Right ventricle myocardium inferior (tissue), 1 donor: Measurements from ENCODE around the gene C20orf144. TPM values are rescaled to one million over a fixed set of nuclear protein-coding genes. Genes with fewer than 3 reads are reported as not detected.
A peak's percentile ranks its signal among the peaks of the same experiment; 100 is the strongest.
"Not testable (repeated sequence)": the region's sequence is repeated elsewhere in the genome, so short reads cannot be mapped to it uniquely, and the experiment has no call there.

Source experiments
- ATAC-seq: fragments of 200-7000 bp; cut with Tn5 transposase; one replicate; pipeline ENCODE4 v1.9.1; 2020; ENCODE audit warnings: mild to moderate bottlenecking, moderate library complexity
- DNase-seq: peaks from one replicate; pipeline ENCODE4 v3.0.0; 2021; ENCODE audit errors: missing footprints
- intact Hi-C: fragments of 100-400 bp; cut with DNase I; formaldehyde crosslinking; loops from one replicate; pipeline ENCODE4 v1.11.0; 2022
- total RNA-seq: library from RNA; stranded (reverse); fragmentation: NEBNext Ultra II Directional; extraction: Animal tissue kit (Norgen Biotek cat#: 25700); gene quantifications from one replicate; pipeline ENCODE4 v1.2.1, GENCODE V29; 2021
- donor health status: DM: no; HTN: yes; CAD: no; lungs with severe emphysema.

Gene C20orf144
- total RNA-seq, 1 donor from 2014 or later, result not detected

DNA sequence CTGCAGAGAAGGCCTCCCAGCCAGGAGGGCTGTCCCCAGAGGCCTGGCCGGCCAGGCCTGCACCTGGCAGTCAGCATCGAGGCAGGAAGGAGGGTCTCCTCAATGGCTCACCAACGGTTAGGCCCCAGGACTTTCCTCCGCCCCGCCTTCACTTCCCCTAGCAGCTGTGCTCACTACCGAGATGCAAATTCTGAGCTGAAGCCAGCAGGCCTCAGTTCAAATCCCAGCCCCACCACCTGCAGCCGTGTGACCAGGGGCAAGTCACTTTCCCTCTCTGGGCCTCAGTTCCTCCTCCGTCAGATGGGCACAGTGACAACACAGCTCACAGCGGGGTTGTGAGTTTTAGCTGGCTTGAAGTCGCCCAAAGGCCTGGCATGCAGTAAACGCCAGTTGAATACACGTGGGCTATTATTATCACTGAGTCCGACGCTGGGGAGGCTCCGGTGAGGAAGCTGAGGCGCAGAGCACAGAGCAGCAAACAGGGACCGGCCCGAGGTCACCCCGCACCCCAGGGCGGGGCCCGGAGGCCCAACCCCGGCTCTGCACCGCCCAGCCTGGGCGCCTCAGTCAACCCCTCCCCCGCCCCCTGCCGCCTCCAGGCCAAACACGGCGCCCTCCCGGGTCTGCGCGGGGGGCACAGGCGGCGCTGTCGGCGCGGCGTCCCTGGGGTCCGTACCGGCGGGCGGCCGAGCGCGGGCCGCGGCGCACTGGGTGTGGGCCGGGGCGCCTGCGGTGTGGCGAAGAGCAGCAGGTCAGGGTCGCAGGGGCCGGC lies 23.4 kb downstream of the C20orf144 start:
- peak; percentile 63 for DNase-seq
- intact Hi-C loops, result no loop called here
- no peak for ATAC-seq

DNA sequence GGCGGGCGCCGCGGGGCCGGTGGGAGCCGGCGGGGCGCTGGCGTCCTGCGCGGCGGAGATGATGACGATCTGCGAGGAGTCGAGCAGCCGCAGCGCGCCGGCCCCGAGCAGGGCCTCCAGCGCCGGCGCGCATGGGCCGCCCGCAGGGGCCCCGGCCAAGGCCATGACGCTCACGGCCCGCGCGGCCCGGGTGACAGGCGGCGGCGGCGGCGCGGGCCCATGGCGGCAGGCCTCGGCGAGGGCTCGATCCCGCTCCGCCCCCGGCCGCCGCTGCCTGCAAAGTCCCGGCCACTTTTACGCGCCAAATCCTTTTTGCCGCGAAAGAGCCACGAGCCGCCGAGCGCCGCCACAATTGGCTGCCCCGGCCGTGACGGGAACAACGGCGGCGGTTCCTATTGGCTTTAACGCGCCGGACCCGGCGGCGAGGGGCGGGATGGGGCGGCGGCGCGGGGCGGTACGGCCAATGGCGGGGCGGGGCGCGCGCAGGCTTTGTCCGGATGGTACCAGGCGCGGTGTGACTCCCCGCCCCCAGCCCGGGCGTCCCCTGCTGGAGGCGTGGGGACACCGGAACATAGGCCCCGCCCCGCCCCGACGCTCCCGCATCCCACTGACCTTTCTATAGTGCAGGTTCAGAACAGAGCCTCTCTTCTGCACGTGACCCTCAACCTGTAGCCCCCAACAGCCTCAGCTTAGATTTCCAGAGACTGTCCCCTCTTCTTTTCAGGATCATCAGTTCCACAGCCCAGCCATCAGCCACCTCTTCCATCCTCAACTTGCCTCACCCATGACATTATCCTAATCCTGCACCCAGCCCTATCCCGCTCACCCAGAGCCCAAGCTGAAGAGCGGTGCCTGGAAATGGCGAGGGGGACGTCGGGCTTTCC lies 24.2 kb downstream of the C20orf144 start, which contains the start of gene E2F1:
E2F1 (minus strand) TSS at position 286 of the 884 bp plus-strand sequence; CDS start at position 165, 121 bp downstream.
- ATAC-seq, result peak; percentile 99
- intact Hi-C loops, result no loop called here
- DNase-seq, result peak; percentile 99

DNA sequence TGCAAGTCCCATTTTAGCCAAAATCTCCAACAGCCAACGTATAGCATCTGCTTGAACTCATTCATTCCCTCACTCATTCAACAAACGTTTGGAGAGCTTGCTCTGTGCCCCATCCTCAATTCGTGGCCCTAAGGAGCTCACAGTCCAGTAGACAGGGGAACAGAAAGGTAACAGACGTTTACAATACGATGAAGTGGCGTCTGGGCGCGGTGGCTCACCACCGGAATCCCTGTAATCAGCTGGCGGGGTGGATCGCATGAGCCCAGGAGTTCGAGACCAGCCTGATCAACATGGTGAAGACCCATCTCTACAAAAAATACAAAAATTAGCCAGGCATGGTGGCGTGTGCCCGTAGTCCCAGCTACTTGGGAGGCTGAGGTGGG lies 24.8 kb downstream of the C20orf144 start:
- intact Hi-C loops, result no loop called here
- ATAC-seq (no peak), DNase-seq (no peak)

DNA sequence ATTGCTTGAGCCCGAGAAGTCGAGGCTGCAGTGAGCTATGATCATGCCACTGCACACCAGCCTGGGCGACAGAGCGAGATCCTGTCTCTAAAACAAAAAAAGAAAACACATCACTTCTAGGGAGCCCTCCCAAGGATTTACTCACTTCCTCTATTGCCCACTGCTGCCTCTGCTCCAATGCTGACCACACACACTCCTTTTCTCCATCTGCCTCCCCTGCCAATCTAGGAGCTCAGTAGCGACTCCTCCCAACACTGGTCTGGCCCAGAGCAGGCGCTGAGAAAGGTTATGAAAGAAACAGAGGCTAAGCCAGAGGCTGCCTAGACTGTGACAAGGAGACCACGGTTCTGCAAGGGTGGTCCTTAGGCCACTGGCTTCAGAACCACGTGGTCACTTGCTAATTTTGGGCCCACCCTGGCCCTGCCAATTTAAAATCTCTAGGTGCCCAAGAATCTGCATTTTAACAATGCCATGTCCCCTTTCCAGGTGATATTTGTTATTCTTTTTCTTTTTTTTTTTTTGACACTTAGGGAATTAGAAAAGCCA lies 25.3 kb downstream of the C20orf144 start:
- intact Hi-C loops, result no loop called here
- peak; percentile 55 for DNase-seq
- no peak for ATAC-seq

DNA sequence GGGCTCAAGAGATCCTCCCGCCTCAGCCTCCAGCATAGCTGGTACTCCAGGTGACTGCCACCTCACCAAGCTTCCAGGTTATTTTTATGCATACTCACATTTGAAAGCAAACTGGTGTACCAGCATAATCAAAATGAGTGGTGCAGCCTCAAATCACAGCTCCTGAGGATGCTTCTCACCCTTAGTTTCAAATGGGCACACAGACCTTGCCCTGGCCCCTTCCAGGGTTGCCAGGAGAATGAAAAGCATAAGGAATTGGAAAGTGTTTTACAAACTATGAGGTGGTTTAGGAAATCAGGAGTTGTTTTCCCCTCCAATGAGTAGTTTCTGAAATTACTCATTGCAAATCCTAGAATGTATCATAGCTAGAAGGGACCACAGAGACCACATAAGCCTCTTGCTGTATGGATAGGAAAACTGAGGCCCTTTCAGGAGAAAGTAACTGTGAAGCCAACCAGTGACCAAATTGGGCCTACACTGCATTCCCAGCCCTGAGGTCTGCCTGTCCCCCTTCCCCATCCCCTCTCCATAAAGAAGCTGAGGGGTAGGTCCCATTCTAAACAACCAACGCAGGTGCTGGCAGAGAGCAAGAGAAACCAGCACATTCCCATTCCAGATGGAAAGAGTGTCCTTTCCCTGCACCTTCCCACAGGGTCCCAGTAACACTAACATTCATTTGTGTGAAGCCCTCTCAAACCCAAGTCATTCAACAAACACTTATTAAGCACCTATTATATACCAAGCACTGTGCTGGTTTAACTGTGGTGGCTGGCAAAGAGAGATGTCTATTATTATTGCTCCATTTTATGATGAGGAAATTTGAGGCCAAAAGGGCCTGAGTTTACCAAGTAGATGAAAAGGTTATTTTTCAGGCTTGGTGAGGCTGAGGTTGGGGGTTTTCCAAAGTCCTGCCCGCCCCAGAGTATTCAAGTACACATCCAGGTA lies 26.1 kb downstream of the C20orf144 start:
- DNase-seq (peak; percentile 0), ATAC-seq (no peak)
- intact Hi-C loops, result no loop called here

DNA sequence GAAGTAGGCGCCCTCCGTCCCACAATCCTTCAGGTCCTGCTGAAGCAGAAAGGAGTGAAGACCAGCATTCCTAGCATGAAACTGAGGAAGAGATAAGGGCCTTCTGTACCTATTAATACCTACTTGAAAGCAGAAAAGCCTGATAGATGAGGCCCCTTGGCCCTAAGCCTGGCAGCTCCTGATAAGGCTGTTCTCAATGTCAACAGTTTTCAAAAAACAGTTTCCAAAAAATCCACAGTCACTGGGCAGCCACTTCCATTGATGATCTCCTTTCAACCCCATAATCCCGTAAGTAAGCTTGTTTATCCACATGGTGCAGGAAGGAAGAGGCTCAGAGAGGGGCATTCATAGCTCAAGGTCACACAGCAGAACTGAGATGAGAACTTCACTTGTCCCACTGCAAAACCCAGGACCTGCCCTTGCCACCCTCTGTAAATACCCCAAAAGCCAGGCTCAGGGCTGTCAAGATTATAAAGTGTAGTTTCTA lies 26.9 kb downstream of the C20orf144 start:
- intact Hi-C loops, result no loop called here
- ATAC-seq, result no peak
- DNase-seq, result peak; percentile 32

DNA sequence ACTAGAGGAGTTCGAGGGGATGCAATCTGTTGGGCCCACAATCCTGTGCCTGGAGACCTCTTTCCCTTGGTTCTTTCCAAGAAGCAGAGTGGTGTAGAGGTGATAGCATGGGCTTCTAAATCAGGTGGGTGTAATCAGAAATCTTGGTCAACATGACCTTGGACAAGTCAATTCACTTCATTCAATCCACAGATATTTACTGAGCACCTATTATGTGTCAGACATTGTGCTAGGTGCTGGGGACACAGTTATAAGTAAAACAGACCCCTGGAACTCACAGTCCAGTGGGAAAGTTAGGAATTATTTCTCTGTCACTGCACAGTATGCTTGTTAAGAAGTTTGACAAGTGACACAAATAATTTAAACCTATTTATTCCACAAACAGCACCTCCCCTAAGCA lies 27.4 kb downstream of the C20orf144 start:
- ATAC-seq, result no peak
- intact Hi-C loops, result no loop called here
- DNase-seq, result no peak

DNA sequence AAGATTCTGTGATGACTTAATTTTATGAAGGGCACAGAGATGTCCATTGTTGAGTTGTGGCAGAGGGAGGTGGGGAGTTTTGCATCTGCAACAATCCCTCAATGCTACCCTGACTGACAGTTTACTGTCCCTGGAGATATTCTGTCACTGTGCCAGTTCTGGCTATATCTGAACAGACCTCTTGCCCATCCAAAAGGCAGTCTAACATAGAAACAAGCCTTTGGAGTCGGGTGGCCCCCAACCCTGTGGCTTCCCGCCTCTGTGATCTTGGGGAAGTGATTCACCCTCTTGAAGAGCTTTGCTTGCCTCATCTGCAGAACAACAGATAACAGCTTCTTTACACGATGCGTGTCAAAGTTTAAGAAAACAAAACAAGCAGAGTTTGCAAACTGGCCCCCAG lies 27.8 kb downstream of the C20orf144 start:
- DNase-seq, result peak; percentile 42
- no peak for ATAC-seq
- intact Hi-C loops, result no loop called here

DNA sequence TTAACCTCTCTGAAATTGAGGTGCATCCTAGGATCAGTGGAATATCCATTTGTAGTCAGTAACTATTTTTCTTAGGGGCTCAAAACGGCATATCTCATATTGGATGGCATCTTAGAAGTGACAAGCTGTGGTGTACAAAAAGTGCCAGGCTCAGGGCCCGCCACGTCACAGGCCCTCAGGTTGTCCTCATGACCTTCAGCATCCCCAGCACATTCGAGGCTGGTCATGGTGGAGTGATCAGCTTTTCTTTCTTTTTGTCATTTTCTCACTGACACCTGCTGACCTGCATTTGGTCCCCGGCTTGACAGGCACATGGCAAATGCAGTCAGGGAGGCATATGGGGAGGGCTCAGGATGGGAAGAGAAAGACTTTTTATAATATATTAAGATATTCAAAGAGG lies 31.2 kb downstream of the C20orf144 start:
- no peak for DNase-seq
- ATAC-seq, result no peak
- intact Hi-C loops, result no loop called here

DNA sequence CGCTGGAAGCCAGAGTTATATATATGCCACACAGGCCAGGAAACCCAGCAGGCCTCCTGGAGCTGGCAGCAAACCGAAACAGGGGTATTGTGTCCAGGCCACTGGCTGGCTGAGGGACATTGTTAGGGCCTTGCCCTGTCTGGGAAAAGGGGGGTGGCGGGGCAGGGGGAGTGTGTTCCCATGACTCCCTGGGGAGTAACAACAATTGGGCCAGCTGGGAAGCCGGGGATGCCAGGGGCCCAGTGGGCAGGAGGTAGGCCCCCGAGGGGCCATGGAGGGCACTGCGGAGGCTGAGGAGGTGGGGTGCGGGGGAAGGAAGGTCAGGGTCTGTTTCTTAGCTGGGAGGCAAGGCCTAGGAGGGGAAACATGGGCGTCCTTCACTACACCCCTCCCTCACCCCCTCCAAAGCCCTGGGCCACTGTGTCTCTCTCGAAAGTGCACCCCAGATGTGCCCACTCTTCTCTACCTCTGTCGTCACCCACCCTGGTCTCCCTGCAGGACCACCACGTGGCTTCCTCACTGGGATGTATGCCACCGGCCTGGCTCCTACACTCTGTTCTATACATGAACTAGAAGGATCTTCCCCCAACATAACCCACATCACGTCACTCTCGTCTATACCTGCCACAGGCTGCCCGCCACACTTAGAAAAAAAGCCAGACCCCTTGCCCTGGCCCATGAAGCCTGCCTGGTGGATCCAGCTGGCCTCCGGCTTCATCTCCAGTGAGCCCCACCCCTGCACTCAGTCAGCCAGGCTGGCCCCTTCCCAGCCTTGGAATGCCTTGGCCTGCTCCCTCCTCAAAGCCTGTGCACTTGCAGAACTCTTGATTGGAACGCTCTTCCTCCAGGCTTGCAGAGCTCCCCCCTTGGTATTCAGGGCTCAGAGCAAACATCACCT lies 31.9 kb downstream of the C20orf144 start:
- DNase-seq (no peak), ATAC-seq (peak; percentile 75)
- intact Hi-C loops, result no loop called here

DNA sequence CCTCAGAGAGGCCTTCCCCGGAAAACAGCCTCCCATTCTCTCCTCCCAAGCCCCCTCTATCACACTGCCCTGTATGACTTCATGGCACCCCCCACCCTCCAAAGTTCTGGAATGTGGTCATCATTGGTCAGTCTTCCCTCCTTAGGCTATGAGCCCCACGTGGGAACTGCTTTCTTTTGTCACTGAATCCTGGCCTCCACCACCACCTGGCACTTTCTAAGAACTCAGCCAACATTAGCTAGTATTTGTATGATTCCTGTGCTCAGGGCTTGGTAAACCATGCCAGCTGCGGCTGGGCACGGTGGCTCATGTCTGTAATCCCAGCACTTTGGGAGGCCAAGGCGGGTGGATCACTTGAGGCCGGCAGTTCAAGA lies 32.5 kb downstream of the C20orf144 start:
- DNase-seq, result no peak
- ATAC-seq, result no peak
- intact Hi-C loops, result no loop called here

DNA sequence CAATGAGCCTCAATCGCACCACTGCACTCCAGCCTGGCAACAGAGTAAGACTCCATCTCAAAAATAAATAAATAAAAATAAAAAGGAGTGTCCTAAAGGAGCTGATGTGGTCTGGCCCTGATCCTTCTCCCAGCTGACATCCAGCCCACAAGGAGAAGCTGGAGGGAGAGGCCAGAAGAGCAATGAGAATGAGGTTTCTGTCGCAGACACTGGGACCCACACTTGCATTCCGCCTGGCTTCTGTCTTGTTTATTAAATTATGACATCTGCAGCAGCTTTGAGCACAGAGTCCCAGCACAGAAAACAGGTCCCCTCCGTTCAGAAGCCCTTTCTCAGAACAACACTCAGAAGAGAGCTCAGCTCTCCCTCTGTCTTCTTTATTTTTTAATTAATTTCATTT lies 34.3 kb downstream of the C20orf144 start:
- no peak for ATAC-seq
- intact Hi-C loops, result no loop called here
- no peak for DNase-seq

DNA sequence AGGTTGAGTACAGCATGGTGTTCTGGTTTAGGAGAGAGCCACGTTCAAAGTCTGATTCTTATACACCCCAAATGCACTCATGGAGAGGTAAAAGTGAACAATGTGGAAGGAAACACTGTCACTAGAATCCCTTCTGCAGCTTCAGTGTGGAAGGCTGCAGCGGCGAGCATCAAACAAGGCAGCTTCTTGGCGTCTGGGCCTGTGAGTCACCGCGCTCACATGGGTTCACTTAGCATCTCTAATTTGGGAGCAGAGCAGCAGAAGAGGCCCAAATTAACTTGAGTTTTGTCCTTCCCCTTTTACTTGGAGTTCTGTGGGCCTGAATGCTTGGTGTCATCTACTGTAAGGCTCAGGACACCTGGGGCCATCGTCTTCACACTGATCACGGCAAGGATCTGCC lies 35.0 kb downstream of the C20orf144 start:
- ATAC-seq, result peak; percentile 79
- no peak for DNase-seq
- intact Hi-C loops, result no loop called here

DNA sequence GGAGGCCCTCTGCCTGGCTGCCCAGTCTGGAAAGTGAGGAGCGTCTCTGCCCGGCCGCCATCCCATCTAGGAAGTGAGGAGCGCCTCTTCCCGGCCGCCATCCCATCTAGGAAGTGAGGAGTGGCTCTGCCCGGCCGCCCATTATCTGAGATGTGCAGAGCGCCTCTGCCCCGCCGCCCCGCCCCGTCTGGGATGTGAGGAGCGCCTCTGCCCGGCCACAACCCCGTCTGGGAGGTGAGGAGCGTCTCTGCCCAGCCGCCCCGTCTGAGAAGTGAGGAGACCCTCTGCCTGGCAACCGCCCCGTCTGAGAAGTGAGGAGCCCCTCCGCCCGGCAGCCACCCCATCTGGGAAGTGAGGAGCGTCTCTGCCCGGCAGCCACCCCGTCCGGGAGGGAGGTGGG lies 36.8 kb downstream of the C20orf144 start:
- intact Hi-C loops, ATAC-seq, DNase-seq: not testable (repeated sequence)

DNA sequence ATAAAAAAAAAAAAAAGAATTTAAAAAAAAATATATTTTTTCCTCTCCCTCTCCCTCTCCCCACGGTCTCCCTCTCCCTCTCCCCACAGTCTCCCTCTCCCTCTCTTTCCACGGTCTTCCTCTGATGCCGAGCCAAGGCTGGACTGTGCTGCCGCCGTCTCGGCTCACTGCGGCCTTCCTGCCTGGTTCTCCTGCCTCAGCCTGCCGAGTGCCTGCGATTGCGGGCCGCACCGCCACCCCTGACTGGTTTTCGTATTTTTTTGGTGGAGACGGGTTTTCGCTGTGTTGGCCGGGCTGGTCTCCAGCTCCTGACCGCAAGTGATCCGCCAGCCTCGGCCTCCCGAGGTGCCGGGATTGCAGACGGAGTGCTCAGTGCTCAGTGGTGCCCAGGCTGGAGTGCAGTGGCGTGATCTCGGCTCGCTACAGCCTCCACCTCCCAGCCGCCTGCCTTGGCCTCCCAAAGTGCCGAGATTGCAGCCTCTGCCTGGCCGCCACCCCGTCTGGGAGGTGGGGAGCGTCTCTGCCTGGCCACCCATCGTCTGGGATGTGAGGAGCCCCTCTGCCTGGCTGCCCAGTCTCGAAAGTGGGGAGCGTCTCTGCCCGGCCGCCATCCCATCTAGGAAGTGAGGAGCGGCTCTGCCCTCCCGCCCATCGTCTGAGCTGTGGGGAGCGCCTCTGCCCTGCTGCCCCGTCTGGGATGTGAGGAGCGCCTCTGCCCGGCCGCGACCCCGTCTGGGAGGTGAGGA lies 38.7 kb downstream of the C20orf144 start:
- DNase-seq, ATAC-seq, intact Hi-C loops: not testable (repeated sequence)

DNA sequence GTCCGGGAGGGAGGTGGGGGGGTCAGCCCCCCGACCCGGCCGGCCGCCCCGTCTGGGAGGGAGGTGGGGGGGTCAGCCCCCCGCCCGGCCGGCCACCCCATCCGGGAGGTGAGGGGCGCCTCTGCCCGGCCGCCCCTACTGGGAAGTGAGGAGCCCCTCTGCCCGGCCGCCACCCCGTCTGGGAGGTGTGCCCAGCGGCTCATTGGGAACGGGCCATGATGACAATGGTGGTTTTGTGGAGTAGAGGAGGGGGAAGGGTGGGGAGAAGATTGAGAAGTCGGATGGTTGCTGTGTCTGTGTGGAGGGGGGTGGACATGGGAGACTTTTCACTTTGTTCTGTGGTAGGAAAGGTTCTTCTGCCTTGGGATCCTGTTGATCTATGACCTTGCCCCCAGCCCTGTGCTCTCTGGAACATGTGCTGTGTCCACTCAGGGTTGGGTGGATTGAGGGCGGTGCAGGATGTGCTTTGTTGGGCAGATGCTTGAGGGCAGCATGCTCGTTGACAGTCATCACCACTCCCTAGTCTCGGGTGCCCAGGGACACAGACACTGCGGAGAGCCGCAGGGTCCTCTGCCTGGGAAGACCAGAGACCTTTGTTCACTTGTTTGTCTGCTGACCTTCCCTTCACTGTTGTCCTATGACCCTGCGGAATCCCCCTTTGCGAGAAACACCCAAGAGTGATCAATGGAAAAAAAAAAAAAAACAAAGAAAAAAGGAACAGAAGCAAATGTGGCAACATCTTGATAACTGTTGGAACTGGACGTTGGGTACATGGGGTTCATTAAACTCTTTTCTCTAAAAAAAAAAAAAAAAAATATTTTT lies 39.7 kb downstream of the C20orf144 start:
- intact Hi-C loops, result no loop called here
- DNase-seq (no peak), ATAC-seq (no peak)
